GM21825 (cell line): ENCODE results near the gene COX17.
"Not testable (repeated sequence)": the region's sequence is repeated elsewhere in the genome, so short reads cannot be mapped to it uniquely, and the experiment has no call there.

ENCODE experiments used
- ATAC-seq: cut with Tn5 transposase; IDR thresholded peaks from one replicate; pipeline ENCODE4 v1.9.1; 2021; ENCODE audit warnings: mild to moderate bottlenecking, moderate library complexity; ENCODE audit not compliant: unreplicated experiment

The COX17 gene

GRCh38 chr3:119676771-119677640, at the start of gene COX17:
COX17 (minus strand) TSS chr3:119677406; CDS start chr3:119677310, 96 bp downstream.
- peak; percentile 85 for ATAC-seq

GRCh38 chr3:119726909-119727308, 49.7 kb upstream of the COX17 start:
- no peak for ATAC-seq

GRCh38 chr3:119723022-119723421, 45.8 kb upstream of the COX17 start:
- no peak for ATAC-seq

- ATAC-seq, result no peak
Observed at GRCh38 chr3:119717520-119717919, 40.3 kb upstream of the COX17 start.

GRCh38 chr3:119716998-119717397, 39.8 kb upstream of the COX17 start:
- ATAC-seq, result no peak

GRCh38 chr3:119715105-119715504, 37.9 kb upstream of the COX17 start:
- no peak for ATAC-seq

- ATAC-seq, result no peak
Observed at GRCh38 chr3:119703820-119704531, 26.8 kb upstream of the COX17 start.

- ATAC-seq, result peak; percentile 86
Observed at GRCh38 chr3:119702530-119703527, 25.6 kb upstream of the COX17 start, which contains the start of gene CFAP91. CFAP91 (plus strand) TSS chr3:119703022; CDS start chr3:119703099, 77 bp downstream.

GRCh38 chr3:119700920-119701734, 23.9 kb upstream of the COX17 start:
- ATAC-seq, result no peak

- no peak for ATAC-seq
Observed at GRCh38 chr3:119700269-119700919, 23.2 kb upstream of the COX17 start.

GRCh38 chr3:119697394-119697793, 20.2 kb upstream of the COX17 start:
- peak; percentile 47 for ATAC-seq

- ATAC-seq, result no peak
Observed at GRCh38 chr3:119695480-119695879, 18.3 kb upstream of the COX17 start.

- no peak for ATAC-seq
Observed at GRCh38 chr3:119690043-119690656, 12.9 kb upstream of the COX17 start.

- ATAC-seq, result no peak
Observed at GRCh38 chr3:119683421-119683820, 6.2 kb upstream of the COX17 start.

GRCh38 chr3:119681279-119681678, 4.1 kb upstream of the COX17 start:
- ATAC-seq, result no peak

- no peak for ATAC-seq
Observed at GRCh38 chr3:119679874-119680273, 2.7 kb upstream of the COX17 start.

GRCh38 chr3:119678209-119678608, 1.0 kb upstream of the COX17 start:
- ATAC-seq, result not testable (repeated sequence)

- no peak for ATAC-seq
Observed at GRCh38 chr3:119677641-119677934, 382 bp upstream of the COX17 start.

- no peak for ATAC-seq
Observed at GRCh38 chr3:119676020-119676419, 1.2 kb downstream of the COX17 start.
